ENCODE measurements around the gene SLC25A30.

GRCh38 chr13:45365558-45365885 is 52.7 kb downstream of the SLC25A30 start:
- no peak for TF ChIP-seq EP300 (IDR thresholded peaks at IDR 0.05)
- TF ChIP-seq, protein P1, sequence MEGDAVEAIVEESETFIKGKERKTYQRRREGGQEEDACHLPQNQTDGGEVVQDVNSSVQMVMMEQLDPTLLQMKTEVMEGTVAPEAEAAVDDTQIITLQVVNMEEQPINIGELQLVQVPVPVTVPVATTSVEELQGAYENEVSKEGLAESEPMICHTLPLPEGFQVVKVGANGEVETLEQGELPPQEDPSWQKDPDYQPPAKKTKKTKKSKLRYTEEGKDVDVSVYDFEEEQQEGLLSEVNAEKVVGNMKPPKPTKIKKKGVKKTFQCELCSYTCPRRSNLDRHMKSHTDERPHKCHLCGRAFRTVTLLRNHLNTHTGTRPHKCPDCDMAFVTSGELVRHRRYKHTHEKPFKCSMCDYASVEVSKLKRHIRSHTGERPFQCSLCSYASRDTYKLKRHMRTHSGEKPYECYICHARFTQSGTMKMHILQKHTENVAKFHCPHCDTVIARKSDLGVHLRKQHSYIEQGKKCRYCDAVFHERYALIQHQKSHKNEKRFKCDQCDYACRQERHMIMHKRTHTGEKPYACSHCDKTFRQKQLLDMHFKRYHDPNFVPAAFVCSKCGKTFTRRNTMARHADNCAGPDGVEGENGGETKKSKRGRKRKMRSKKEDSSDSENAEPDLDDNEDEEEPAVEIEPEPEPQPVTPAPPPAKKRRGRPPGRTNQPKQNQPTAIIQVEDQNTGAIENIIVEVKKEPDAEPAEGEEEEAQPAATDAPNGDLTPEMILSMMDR (IDR thresholded peaks at IDR 0.05), result no peak

Data from stomach (tissue), 4 donors.